ENCODE results near the gene IFNB1.

The IFNB1 gene

DNA sequence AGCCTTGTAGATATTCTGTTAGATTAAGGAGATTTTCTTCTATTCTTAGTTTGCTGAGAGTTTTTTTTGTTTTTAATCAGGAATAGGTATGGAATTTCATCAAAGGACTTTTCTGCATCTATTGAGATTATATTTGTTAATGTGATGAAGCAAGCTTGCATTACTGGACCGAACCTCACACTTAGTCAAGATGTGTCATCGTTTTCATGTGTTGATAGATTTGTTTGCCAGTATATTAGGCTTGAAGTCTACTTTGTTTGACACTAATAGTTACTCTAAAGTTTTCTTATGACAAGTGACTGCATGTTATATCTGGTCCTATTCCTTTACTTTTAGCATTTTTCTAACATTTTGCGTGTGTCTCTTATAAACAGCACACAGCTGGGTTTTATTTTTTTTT lies 33.9 kb downstream of the IFNB1 start:
- TF ChIP-seq, protein P1, sequence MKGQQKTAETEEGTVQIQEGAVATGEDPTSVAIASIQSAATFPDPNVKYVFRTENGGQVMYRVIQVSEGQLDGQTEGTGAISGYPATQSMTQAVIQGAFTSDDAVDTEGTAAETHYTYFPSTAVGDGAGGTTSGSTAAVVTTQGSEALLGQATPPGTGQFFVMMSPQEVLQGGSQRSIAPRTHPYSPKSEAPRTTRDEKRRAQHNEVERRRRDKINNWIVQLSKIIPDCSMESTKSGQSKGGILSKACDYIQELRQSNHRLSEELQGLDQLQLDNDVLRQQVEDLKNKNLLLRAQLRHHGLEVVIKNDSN (IDR thresholded peaks at IDR 0.05), result no peak
- TF ChIP-seq TCF12 (IDR thresholded peaks at IDR 0.05; ENCODE audit: low read depth), result no peak
- no peak for TF ChIP-seq EGR1 (IDR thresholded peaks at IDR 0.05)
- TF ChIP-seq, protein P2, sequence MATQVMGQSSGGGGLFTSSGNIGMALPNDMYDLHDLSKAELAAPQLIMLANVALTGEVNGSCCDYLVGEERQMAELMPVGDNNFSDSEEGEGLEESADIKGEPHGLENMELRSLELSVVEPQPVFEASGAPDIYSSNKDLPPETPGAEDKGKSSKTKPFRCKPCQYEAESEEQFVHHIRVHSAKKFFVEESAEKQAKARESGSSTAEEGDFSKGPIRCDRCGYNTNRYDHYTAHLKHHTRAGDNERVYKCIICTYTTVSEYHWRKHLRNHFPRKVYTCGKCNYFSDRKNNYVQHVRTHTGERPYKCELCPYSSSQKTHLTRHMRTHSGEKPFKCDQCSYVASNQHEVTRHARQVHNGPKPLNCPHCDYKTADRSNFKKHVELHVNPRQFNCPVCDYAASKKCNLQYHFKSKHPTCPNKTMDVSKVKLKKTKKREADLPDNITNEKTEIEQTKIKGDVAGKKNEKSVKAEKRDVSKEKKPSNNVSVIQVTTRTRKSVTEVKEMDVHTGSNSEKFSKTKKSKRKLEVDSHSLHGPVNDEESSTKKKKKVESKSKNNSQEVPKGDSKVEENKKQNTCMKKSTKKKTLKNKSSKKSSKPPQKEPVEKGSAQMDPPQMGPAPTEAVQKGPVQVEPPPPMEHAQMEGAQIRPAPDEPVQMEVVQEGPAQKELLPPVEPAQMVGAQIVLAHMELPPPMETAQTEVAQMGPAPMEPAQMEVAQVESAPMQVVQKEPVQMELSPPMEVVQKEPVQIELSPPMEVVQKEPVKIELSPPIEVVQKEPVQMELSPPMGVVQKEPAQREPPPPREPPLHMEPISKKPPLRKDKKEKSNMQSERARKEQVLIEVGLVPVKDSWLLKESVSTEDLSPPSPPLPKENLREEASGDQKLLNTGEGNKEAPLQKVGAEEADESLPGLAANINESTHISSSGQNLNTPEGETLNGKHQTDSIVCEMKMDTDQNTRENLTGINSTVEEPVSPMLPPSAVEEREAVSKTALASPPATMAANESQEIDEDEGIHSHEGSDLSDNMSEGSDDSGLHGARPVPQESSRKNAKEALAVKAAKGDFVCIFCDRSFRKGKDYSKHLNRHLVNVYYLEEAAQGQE (IDR thresholded peaks at IDR 0.05; ENCODE audit: low read depth), result no peak

DNA sequence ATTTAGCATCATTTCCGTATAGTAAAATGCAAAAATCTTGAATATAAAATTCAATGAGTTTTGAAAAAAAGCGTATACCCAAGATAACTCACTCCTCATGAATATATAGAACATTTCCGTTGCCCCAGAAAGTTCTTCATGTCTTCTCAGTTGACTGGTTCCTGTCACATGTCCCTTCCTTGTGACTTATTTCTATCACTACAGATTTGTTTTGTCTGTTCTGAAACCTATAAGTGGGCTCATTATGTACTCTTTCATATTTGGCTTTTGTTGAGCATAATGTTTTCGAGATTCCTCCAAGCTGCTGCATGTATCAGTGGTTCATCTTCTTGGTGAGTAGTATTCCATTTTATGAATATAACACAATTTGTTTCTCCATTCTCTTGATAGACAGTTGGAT lies 35.3 kb downstream of the IFNB1 start:
- no peak for TF ChIP-seq RAD21 (IDR thresholded peaks at IDR 0.05; ENCODE audit: low read depth)
- no peak for TF ChIP-seq ZBTB7A (IDR thresholded peaks at IDR 0.05; ENCODE audit: low read depth)
- no peak for TF ChIP-seq TAF1 (IDR thresholded peaks at IDR 0.05; ENCODE audit: low read depth)
- TF ChIP-seq, protein P2 (IDR thresholded peaks at IDR 0.05; ENCODE audit: low read depth), result no peak
- no peak for TF ChIP-seq TCF12 (IDR thresholded peaks at IDR 0.05; ENCODE audit: low read depth)
- TF ChIP-seq NFIC (IDR thresholded peaks at IDR 0.05), result no peak
- TF ChIP-seq, protein P1 (IDR thresholded peaks at IDR 0.05), result no peak
- TF ChIP-seq, protein P3, sequence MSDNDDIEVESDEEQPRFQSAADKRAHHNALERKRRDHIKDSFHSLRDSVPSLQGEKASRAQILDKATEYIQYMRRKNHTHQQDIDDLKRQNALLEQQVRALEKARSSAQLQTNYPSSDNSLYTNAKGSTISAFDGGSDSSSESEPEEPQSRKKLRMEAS (IDR thresholded peaks at IDR 0.05), result no peak
- TF ChIP-seq YY1 (IDR thresholded peaks at IDR 0.05; ENCODE audit: low read depth), result no peak
- TF ChIP-seq TEAD4 (IDR thresholded peaks at IDR 0.05), result no peak
- no peak for TF ChIP-seq EGR1 (IDR thresholded peaks at IDR 0.05)
- no peak for TF ChIP-seq EP300 (IDR thresholded peaks at IDR 0.05; ENCODE audit: borderline replicate concordance)

DNA sequence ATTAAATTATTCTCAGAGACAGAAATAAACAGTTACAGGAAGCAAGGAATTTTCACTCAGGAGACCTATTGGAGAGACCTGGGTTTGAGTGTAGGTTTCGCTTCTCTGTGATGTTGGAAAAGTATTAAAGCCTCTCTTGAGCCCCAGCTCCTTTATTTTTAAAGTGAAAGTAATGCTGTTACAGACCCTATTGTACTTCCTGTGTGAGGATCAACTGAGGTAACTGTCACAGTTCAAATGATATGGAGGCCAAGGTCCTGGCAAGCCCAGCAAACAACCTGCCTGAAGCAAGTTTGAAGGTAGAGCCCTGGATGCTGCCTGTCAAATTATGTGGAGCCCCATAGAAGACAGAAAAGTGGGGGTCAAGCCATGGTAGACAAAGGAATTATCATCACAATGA lies 38.4 kb downstream of the IFNB1 start:
- TF ChIP-seq CEBPB (IDR thresholded peaks at IDR 0.05) (no peak), TAF1 (IDR thresholded peaks at IDR 0.05; ENCODE audit: low read depth) (no peak), FOXM1 (IDR thresholded peaks at IDR 0.05; ENCODE audit: borderline replicate concordance, low read depth) (no peak), EP300 (IDR thresholded peaks at IDR 0.05; ENCODE audit: borderline replicate concordance) (no peak), NFIC (IDR thresholded peaks at IDR 0.05) (no peak), CREB1 (IDR thresholded peaks at IDR 0.05; ENCODE audit: low read depth) (no peak), TEAD4 (IDR thresholded peaks at IDR 0.05) (no peak)
- TF ChIP-seq, protein P2 (IDR thresholded peaks at IDR 0.05; ENCODE audit: low read depth), result no peak
- TF ChIP-seq, protein P1 (IDR thresholded peaks at IDR 0.05), result no peak

DNA sequence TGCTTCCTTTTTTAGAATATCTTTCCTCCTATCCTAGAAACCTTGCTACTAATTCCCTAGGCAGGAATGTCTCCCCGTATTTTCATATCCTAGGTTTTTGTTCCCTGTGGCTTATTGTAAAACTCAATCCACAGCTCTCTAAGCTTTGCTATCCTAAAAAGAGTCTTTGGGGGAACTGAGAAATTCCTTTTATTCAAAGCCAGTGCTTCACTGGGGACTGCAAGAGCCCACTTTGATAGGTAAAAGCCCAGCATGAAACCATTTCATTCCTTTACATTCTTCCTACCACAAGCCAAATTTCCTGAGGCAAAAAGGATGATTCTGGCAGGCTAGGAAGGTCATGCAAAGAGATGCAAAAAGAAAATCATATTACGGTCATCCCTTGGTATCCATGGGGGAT lies 40.5 kb downstream of the IFNB1 start:
- TF ChIP-seq TAF1 (IDR thresholded peaks at IDR 0.05; ENCODE audit: low read depth) (no peak), CEBPB (IDR thresholded peaks at IDR 0.05) (no peak), FOXM1 (IDR thresholded peaks at IDR 0.05; ENCODE audit: borderline replicate concordance, low read depth) (no peak), ZBTB7A (IDR thresholded peaks at IDR 0.05; ENCODE audit: low read depth) (no peak), CREB1 (IDR thresholded peaks at IDR 0.05; ENCODE audit: low read depth) (no peak), EP300 (IDR thresholded peaks at IDR 0.05; ENCODE audit: borderline replicate concordance) (no peak), TEAD4 (IDR thresholded peaks at IDR 0.05) (no peak), NFIC (IDR thresholded peaks at IDR 0.05) (no peak), YY1 (IDR thresholded peaks at IDR 0.05; ENCODE audit: low read depth) (no peak), TCF12 (IDR thresholded peaks at IDR 0.05; ENCODE audit: low read depth) (no peak), EGR1 (IDR thresholded peaks at IDR 0.05) (no peak), RAD21 (IDR thresholded peaks at IDR 0.05; ENCODE audit: low read depth) (no peak)
- TF ChIP-seq, protein P1 (IDR thresholded peaks at IDR 0.05), result no peak
- TF ChIP-seq, protein P2 (IDR thresholded peaks at IDR 0.05; ENCODE audit: low read depth), result no peak
- TF ChIP-seq, protein P3 (IDR thresholded peaks at IDR 0.05), result no peak

Measured in Ishikawa (cell line).